HEK293 (cell line): ENCODE measurements around the gene ADD2.

Source experiments
- CTCF ChIA-PET: fragments of 350-600 bp; formaldehyde crosslinking; extraction: SDS; loops from one replicate; lab custom pipeline; 2021; ENCODE audit warnings: antibody characterized with exemption; lab: Yijun Ruan, JAX
- POLR2A ChIA-PET: fragments of 300-600 bp; formaldehyde crosslinking; extraction: SDS; loops from one replicate; lab custom pipeline; 2020; ENCODE audit warnings: antibody characterized with exemption, inconsistent platforms; lab: Yijun Ruan, JAX
- H3K27ac ChIP-seq: fragments of 200-500 bp; sonication (Bioruptor generic); 2 replicates; pipeline ENCODE4 v1.5.1; 2014; ENCODE audit warnings: low read depth, low read length, control low read depth, inconsistent platforms; ENCODE audit errors: extremely low read depth
- H3K36me3 ChIP-seq, 2 experiments: fragments of 200-500 bp in 1 of 2; sonication (Bioruptor generic) in 1 of 2; 1 replicate in 1 of 2; 2 replicates in 1 of 2; pipeline ENCODE4 v1.5.1; 2014 to 2017; ENCODE audit warnings: inconsistent platforms in 2 of 2, low read length in 2 of 2; ENCODE audit not compliant: control insufficient read depth in 2 of 2, insufficient read depth in 1 of 2
- H3K4me1 ChIP-seq: fragments of 200-500 bp; sonication (Bioruptor generic); 2 replicates; pipeline ENCODE4 v1.5.1; 2014; ENCODE audit warnings: mild to moderate bottlenecking, low read length, inconsistent platforms; ENCODE audit not compliant: control insufficient read depth, insufficient read depth
- H3K4me3 ChIP-seq: 2 replicates; pipeline ENCODE4 v1.5.1; 2011; ENCODE audit warnings: low read depth, mild to moderate bottlenecking, control low read depth, low read length, moderate library complexity
- H3K9me3 ChIP-seq: fragments of 200-500 bp; sonication (Bioruptor generic); 2 replicates; pipeline ENCODE4 v1.5.1; 2014; ENCODE audit warnings: low read depth, low read length, inconsistent platforms; ENCODE audit not compliant: control insufficient read depth, insufficient read depth
- FEZF1 ChIP-seq: fragments of 450-650 bp; formaldehyde crosslinking; IDR thresholded peaks from 2 replicates; pipeline ENCODE4 v1.5.1; 2016; ENCODE audit warnings: missing biosample characterization, missing genetic modification characterization
- GLIS2 ChIP-seq: fragments of 450-650 bp; formaldehyde crosslinking; IDR thresholded peaks from 2 replicates; pipeline ENCODE4 v1.5.1; 2016; ENCODE audit warnings: missing biosample characterization, missing genetic modification characterization
- HOXA7 ChIP-seq: sonication (generic); formaldehyde crosslinking; IDR thresholded peaks from 2 replicates; pipeline ENCODE4 v1.8.1; 2022; ENCODE audit warnings: missing genetic modification reagents, borderline replicate concordance
- MZF1 ChIP-seq: fragments of 450-650 bp; formaldehyde crosslinking; IDR thresholded peaks from 2 replicates; pipeline ENCODE4 v1.5.1; 2017; ENCODE audit warnings: missing biosample characterization, missing genetic modification characterization, borderline replicate concordance
- SETDB1 ChIP-seq: IDR thresholded peaks from one replicate; pipeline ENCODE4 v1.6.1; 2017; ENCODE audit warnings: mild to moderate bottlenecking, low read length, moderate library complexity, mixed read lengths; ENCODE audit not compliant: insufficient read length
- WT1 ChIP-seq: fragments of 450-650 bp; formaldehyde crosslinking; IDR thresholded peaks from 2 replicates; pipeline ENCODE4 v1.5.1; 2016; ENCODE audit warnings: missing biosample characterization, missing genetic modification characterization
- ZBTB10 ChIP-seq: fragments of 450-650 bp; formaldehyde crosslinking; IDR thresholded peaks from 2 replicates; pipeline ENCODE4 v1.5.1; 2016; ENCODE audit warnings: missing biosample characterization, missing genetic modification characterization
- ZBTB21 ChIP-seq: fragments of 450-650 bp; formaldehyde crosslinking; IDR thresholded peaks from 2 replicates; pipeline ENCODE4 v1.5.1; 2017; ENCODE audit warnings: missing biosample characterization, missing genetic modification characterization
- ZNF140 ChIP-seq: fragments of 450-650 bp; formaldehyde crosslinking; IDR thresholded peaks from 2 replicates; pipeline ENCODE4 v1.5.1; 2016; ENCODE audit warnings: missing biosample characterization, missing genetic modification characterization
- ZNF174 ChIP-seq: fragments of 450-650 bp; formaldehyde crosslinking; IDR thresholded peaks from 2 replicates; pipeline ENCODE4 v1.5.0; 2017; ENCODE audit warnings: missing biosample characterization, mild to moderate bottlenecking, missing genetic modification characterization
- ZNF335 ChIP-seq: fragments of 450-650 bp; formaldehyde crosslinking; conservative IDR thresholded peaks from 2 replicates; pipeline ENCODE4 v1.5.1; 2016; ENCODE audit warnings: missing biosample characterization, missing genetic modification characterization
- ZNF350 ChIP-seq: fragments of 450-650 bp; formaldehyde crosslinking; IDR thresholded peaks from 2 replicates; pipeline ENCODE4 v1.5.0; 2017; ENCODE audit warnings: missing biosample characterization, mild to moderate bottlenecking, missing genetic modification characterization
- ZNF354C ChIP-seq: fragments of 450-650 bp; formaldehyde crosslinking; IDR thresholded peaks from 2 replicates; pipeline ENCODE4 v1.5.1; 2016; ENCODE audit warnings: missing biosample characterization, missing genetic modification characterization, low read depth, borderline replicate concordance
- ZNF391 ChIP-seq: fragments of 450-650 bp; formaldehyde crosslinking; IDR thresholded peaks from 2 replicates; pipeline ENCODE4 v1.5.1; 2016; ENCODE audit warnings: low read depth, missing biosample characterization, missing genetic modification characterization, borderline replicate concordance
- ZNF426 ChIP-seq: fragments of 450-650 bp; formaldehyde crosslinking; IDR thresholded peaks from 2 replicates; pipeline ENCODE4 v1.5.1; 2017; ENCODE audit warnings: missing biosample characterization, missing genetic modification characterization, mild to moderate bottlenecking, inconsistent platforms, moderate library complexity
- ZNF473 ChIP-seq: fragments of 450-650 bp; formaldehyde crosslinking; IDR thresholded peaks from 2 replicates; pipeline ENCODE4 v1.5.1; 2017; ENCODE audit warnings: missing biosample characterization, missing genetic modification characterization
- ZNF514 ChIP-seq: fragments of 450-650 bp; formaldehyde crosslinking; IDR thresholded peaks from 2 replicates; pipeline ENCODE4 v1.5.1; 2016; ENCODE audit warnings: missing biosample characterization, missing genetic modification characterization
- ZNF544 ChIP-seq: fragments of 450-650 bp; formaldehyde crosslinking; IDR thresholded peaks from 2 replicates; pipeline ENCODE4 v1.5.0; 2017; ENCODE audit warnings: missing biosample characterization, missing genetic modification characterization
- ZNF548 ChIP-seq: fragments of 450-650 bp; formaldehyde crosslinking; IDR thresholded peaks from 2 replicates; pipeline ENCODE4 v1.5.1; 2016; ENCODE audit warnings: missing biosample characterization, missing genetic modification characterization
- ZNF624 ChIP-seq: fragments of 450-650 bp; formaldehyde crosslinking; IDR thresholded peaks from 2 replicates; pipeline ENCODE4 v1.5.1; 2017; ENCODE audit warnings: missing biosample characterization, missing genetic modification characterization
- ZNF664 ChIP-seq: fragments of 450-650 bp; formaldehyde crosslinking; IDR thresholded peaks from 2 replicates; pipeline ENCODE4 v1.5.1; 2016; ENCODE audit warnings: missing biosample characterization, missing genetic modification characterization
- ZNF677 ChIP-seq: fragments of 450-650 bp; IDR thresholded peaks from 2 replicates; pipeline ENCODE4 v1.5.0; 2018; ENCODE audit warnings: missing biosample characterization, mild to moderate bottlenecking, missing genetic modification characterization, moderate library complexity
- ZNF707 ChIP-seq: fragments of 450-650 bp; formaldehyde crosslinking; IDR thresholded peaks from 2 replicates; pipeline ENCODE4 v1.5.1; 2016; ENCODE audit warnings: missing biosample characterization, missing genetic modification characterization
- ZNF843 ChIP-seq: fragments of 450-650 bp; formaldehyde crosslinking; IDR thresholded peaks from 2 replicates; pipeline ENCODE4 v1.5.1; 2016; ENCODE audit warnings: missing biosample characterization, missing genetic modification characterization
- ZSCAN30 ChIP-seq: fragments of 450-650 bp; IDR thresholded peaks from 2 replicates; pipeline ENCODE4 v1.5.1; 2018; ENCODE audit warnings: missing biosample characterization, mild to moderate bottlenecking, missing genetic modification characterization, moderate library complexity

Gene ADD2

DNA sequence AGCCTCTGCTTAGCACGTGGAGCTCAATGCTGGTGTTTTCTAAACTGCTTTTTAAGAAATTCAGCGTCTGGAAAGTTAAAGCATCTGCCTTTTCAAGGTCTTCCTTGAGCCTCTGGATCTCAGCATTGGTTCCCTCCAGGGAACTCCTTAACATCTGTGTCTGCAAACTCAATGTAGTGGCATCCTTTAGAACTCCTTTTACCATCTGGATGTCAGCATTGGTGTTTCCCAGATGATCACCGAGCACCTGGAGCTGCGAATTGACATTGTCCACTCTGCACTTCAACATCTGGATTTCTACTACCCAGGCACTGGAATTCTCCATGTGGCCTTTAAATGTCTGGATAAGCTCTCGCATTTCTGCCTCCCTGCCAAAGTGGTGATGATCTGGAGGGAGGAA lies 48.7 kb upstream of the ADD2 start:
- no peak overlapping the region for H3K4me3 ChIP-seq
- H3K9me3 ChIP-seq, result no peaks in the 10 kb centered on the region
- H3K36me3 ChIP-seq, result no peaks in the 10 kb centered on the region
- ChIA-PET CTCF (interaction anchor here (0.6 to 1.0 kb wide), 4 partner anchors 9 to 127 kb away, joined by 3 read pairs; no protein-coding TSS in a partner anchor), POLR2A (no interaction called here)
- H3K4me1 ChIP-seq, result no peaks in the 10 kb centered on the region
- TF ChIP-seq ZNF514 (tag by site-specific recombination), result no peak
- no peak for TF ChIP-seq ZNF843
- TF ChIP-seq ZNF664 (tag by site-specific recombination), result no peak
- TF ChIP-seq ZNF677, result no peak
- TF ChIP-seq ZNF624 (tag by site-specific recombination), result no peak
- H3K27ac ChIP-seq, result no peak overlapping the region

GRCh38 chr2:70808983-70809958 lies 41.3 kb upstream of the ADD2 start:
- no peaks in the 10 kb centered on the region for H3K9me3 ChIP-seq
- H3K36me3 ChIP-seq, result no peaks in the 10 kb centered on the region
- no peaks in the 10 kb centered on the region for H3K4me1 ChIP-seq
- CTCF ChIA-PET, result interaction anchor here (0.6 to 1.6 kb wide), 3 partner anchors 24 to 471 kb away, joined by 3 to 6 read pairs (median 3); no protein-coding TSS in a partner anchor
- POLR2A ChIA-PET, result no interaction called here
- TF ChIP-seq ZNF426 (tag by site-specific recombination) (no peak), ZNF473 (no peak), WT1 (tag by site-specific recombination) (no peak), ZNF335 (no peak), ZNF548 (tag by site-specific recombination) (no peak), ZNF354C (tag by site-specific recombination) (no peak), ZNF544 (no peak), ZBTB21 (no peak), HOXA7 (CRISPR knock-in tag) (no peak), FEZF1 (tag by site-specific recombination) (no peak), SETDB1 (no peak), MZF1 (no peak), GLIS2 (tag by site-specific recombination) (no peak), ZNF391 (tag by site-specific recombination) (no peak), ZNF174 (tag by site-specific recombination) (no peak), ZNF140 (no peak), ZNF707 (no peak), ZNF350 (tag by site-specific recombination) (no peak), ZSCAN30 (no peak), ZBTB10 (tag by site-specific recombination) (no peak)
- TF ChIP-seq, all 188 proteins: peak for 0
- no peak overlapping the region for H3K27ac ChIP-seq
- H3K4me3 ChIP-seq, result no peak overlapping the region
